Hypothalamus (tissue), 51 donors: ENCODE data around the gene MARK3.
"Not testable (repeated sequence)": the region's sequence is repeated elsewhere in the genome, so short reads cannot be mapped to it uniquely, and the experiment has no call there.

Experiments used
- DNase-seq, 51 donors: peaks; one replicate each; lab custom pipeline; 2025; lab: John Stamatoyannopoulos, UW

The MARK3 gene

GRCh38 chr14:103385152-103385928 lies at the start of gene MARK3:
Gene MARK3, plus strand, starts transcription at chr14:103385415. Its CDS starts 615 bp downstream, at chr14:103386030.
- DNase-seq: peak; percentile 47 to 99 (median 95)

DNA sequence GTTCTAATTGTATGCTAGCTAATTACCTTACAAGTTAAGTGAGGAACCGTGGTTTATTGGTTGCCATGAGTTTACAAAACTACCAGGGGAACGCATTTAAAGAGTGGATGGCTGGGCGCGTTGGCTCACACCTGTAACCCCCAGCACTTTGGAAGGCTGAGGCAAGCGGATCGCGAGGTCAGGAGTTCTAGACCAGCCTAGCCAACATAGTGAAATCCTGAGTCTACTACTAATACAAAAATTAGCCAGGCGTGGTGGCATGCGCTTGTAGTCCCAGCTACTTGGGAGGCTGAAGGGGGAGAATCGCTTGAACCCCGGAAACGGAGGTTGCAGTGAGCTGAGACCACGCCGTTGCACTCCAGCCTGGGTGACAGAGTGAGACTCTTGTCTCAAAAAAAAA lies 49.0 kb upstream of the MARK3 start:
- DNase-seq: no peak

DNA sequence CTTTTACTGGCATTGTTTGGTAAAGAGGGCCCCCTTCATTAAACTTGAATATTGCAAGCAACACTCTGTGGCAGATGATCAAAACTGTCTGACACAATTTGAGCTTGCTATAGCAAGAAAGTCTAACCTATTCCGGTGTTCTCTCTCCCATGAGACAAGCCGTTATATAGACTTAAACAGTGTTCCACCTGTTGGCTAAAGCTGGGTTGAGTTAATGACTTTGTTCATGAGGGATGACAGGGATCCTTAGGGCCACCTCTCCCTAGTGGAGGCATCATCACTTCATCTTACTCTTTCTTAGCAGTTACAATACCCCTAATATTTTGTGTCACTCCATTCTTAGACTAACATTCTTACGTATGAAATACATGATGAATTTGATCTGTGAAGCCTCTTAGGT lies 47.4 kb upstream of the MARK3 start:
- no peak for DNase-seq

DNA sequence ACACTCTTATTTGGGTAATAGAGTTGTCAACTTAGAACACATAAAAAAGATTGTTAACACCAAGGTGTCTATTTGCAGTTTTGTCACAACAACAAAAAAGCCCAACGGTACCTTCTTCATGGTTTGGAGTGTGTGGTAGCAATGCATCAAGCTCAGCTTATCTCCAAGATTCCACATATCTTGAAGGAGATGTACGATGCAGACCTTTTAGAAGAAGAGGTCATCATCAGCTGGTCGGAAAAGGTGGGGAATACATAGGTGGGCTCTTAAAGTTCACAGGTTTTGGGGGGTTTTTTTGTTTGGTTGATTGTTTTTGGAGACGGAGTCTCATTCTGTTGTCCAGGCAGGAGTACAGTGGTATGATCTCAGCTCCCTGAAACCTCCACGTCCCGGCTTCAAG lies 45.7 kb upstream of the MARK3 start:
- no peak for DNase-seq

DNA sequence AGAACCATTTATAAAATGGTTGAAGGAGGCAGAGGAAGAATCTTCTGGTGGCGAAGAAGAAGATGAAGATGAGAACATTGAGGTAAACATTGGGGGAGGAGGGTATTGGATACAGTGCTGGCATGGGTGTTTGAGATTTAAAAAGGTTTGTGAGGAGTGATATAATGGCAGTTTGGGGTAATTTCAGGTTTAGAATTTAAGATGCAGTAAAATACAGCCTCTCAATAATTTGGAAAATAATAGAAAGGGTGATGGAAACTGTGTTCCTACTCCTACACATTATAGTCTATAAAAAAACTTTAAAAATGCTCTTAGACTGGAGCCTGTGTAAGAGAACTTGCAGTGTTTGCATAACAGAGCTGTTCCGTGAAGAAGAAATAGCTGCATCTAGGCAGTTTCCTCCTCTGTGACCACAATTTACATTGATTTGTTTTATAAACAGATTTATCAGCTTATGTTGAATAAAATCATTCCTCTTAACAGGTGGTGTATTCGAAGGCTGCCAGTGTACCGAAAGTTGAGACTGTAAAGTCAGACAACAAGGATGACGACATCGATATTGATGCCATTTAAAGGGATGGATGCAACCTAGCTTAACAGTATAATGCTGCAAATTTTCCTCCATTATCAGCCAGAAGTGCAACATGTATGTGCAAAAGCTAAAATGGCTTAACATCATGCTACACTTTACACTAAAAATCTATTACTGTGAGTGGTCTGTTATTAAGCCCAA lies 44.6 kb upstream of the MARK3 start:
- no peak for DNase-seq

DNA sequence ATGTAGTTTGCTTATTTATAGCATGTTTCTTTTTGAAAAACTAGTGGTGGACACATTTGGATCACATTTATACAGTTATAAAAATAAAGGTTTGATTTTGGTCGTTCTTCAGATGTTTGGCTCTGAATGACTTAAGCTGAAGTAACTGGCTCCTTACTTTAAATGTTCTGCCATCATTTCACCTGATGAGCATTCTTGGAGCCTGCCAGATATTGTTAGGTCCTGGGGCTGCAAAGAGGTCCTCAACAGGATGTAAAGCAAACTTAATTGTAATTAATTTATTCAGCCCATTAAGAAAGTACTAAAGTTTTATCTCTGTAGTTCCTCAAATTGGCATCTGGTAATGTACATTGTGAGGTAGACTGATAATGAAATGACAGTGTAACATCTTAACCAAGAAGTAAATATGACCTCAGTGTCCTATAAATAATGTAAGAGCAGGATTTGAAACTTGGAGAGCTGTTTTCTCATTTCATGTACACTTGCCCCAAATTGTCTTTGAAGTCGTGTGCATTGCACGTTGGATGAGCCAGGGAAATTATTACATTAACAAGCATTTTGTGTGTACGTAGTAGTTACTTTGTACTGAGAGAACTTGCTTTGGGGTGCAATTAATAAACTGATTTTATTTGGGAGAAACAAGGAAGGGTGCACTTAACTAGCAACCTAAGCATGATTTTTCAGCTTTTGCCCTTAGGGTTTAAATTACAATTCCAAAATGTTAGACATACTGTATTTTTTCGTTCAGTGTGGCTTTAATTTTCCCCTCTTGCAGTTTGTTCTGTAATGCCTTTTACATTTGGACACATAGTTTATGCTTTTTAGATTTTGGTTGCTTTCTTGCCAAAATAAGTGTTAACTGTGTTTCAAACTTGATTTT lies 43.7 kb upstream of the MARK3 start:
- no peak for DNase-seq

GRCh38 chr14:103343164-103343879 lies 41.9 kb upstream of the MARK3 start:
- no peak for DNase-seq

GRCh38 chr14:103343905-103344797 lies 41.1 kb upstream of the MARK3 start:
- no peak for DNase-seq

GRCh38 chr14:103346286-103346685 lies 38.9 kb upstream of the MARK3 start:
- DNase-seq: no peak

DNA sequence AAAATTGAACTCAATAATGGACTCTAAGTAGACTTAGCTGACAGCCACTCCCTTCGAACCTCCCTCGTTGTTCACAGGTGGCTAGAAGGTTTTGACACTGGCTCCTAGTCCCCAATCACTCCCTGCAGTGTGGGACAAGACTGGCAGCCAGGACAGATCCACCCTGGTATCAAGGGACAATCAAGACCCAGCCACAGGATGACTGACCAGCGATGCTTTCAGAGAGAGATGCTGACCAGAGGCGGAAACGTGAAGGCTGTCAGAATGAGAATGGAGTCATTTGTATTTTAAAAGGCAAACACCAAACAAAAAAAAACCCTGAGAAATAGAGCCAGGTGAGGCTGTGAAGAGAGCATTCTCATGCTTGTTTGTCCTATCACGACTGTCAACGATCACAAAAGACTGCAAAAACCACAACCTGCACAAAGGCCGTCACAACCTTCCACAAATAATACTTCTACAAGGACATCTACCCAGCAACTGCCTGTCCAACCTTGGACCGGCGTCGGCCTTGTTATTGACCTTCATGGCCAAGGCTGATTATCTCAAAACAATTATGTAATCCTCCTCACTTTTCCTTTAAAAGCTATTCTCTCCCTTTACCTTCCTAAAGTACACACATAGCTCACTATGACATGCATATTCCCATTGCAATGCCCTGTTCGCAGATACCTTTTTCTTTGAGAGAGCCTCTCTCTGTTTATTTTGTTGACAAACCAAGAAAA lies 38.0 kb upstream of the MARK3 start:
- no peak for DNase-seq

- DNase-seq: no peak
Observed at GRCh38 chr14:103348154-103348553, 37.1 kb upstream of the MARK3 start.

GRCh38 chr14:103349982-103350381 lies 35.2 kb upstream of the MARK3 start:
- no peak for DNase-seq

GRCh38 chr14:103353362-103353761 lies 31.9 kb upstream of the MARK3 start:
- DNase-seq: no peak

GRCh38 chr14:103354141-103354540 lies 31.1 kb upstream of the MARK3 start:
- DNase-seq: no peak

- no peak for DNase-seq
Observed at GRCh38 chr14:103356024-103356682, 29.1 kb upstream of the MARK3 start.

GRCh38 chr14:103357552-103357951 lies 27.7 kb upstream of the MARK3 start:
- DNase-seq: not testable (repeated sequence)

- no peak for DNase-seq
Observed at GRCh38 chr14:103360548-103360947, 24.7 kb upstream of the MARK3 start.

DNA sequence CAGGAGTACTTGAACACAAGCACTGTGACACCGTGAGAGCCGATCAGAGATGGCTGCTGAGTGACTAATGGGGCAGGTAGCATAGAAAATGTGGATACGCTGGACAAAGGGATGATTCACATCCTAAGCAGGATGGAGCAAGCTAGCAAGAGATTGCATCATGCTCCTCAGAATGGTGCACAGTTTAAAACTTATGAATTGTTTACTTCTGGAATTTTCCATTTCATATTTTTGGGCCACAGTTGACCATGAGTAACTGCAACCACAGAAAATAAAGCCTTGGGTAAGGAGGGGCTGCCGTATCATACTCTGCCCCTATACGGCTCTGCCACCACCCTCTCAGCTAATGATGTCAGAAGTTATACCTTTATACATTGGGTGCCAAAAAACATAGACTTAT lies 23.3 kb upstream of the MARK3 start:
- DNase-seq: no peak
